ENCODE measurements around the gene SLC2A9.

The SLC2A9 gene

GRCh38 chr4:9893329-9894108 lies 127.8 kb downstream of the SLC2A9 start:
- no peak for DNase-seq

- no peak for DNase-seq
Measured at GRCh38 chr4:9891740-9892139, 129.6 kb downstream of the SLC2A9 start.

GRCh38 chr4:9891056-9891455 lies 130.2 kb downstream of the SLC2A9 start:
- no peak for DNase-seq

- no peak for DNase-seq
Measured at GRCh38 chr4:9889306-9889705, 132.0 kb downstream of the SLC2A9 start.

GRCh38 chr4:9885958-9886357 lies 135.3 kb downstream of the SLC2A9 start:
- DNase-seq, result no peak

GRCh38 chr4:9880406-9881197 lies 140.7 kb downstream of the SLC2A9 start:
- no peak for DNase-seq

- DNase-seq, result no peak
Measured at GRCh38 chr4:9877123-9877522, 144.2 kb downstream of the SLC2A9 start.

GRCh38 chr4:9875516-9875915 lies 145.8 kb downstream of the SLC2A9 start:
- DNase-seq, result peak in 1 of 51 donors; percentile 1

GRCh38 chr4:9874385-9874784 lies 146.9 kb downstream of the SLC2A9 start:
- DNase-seq, result no peak

GRCh38 chr4:9870165-9870790 lies 151.0 kb downstream of the SLC2A9 start:
- no peak for DNase-seq

GRCh38 chr4:9867751-9868425 lies 153.4 kb downstream of the SLC2A9 start:
- DNase-seq, result no peak

- DNase-seq, result no peak
Measured at GRCh38 chr4:9866931-9867330, 154.4 kb downstream of the SLC2A9 start.

GRCh38 chr4:9861561-9861960 lies 159.7 kb downstream of the SLC2A9 start:
- no peak for DNase-seq

- DNase-seq, result no peak
Measured at GRCh38 chr4:9859810-9860209, 161.5 kb downstream of the SLC2A9 start.

GRCh38 chr4:9849538-9849920 lies 171.8 kb downstream of the SLC2A9 start:
- DNase-seq, result no peak

GRCh38 chr4:9847968-9848748 lies 173.1 kb downstream of the SLC2A9 start:
- DNase-seq, result no peak

GRCh38 chr4:9845791-9846493 lies 175.4 kb downstream of the SLC2A9 start:
- DNase-seq, result no peak

GRCh38 chr4:9841072-9841471 lies 180.2 kb downstream of the SLC2A9 start:
- no peak for DNase-seq

GRCh38 chr4:9835430-9835829 lies 185.9 kb downstream of the SLC2A9 start:
- DNase-seq, result no peak

- no peak for DNase-seq
Measured at GRCh38 chr4:9833421-9833820, 187.9 kb downstream of the SLC2A9 start.
